Measurements from ENCODE around the gene KLLN. TPM values are rescaled to one million over a fixed set of nuclear protein-coding genes. Genes with fewer than 3 reads are reported as not detected.

The KLLN gene
- total and polyA plus RNA-seq, 2 of the 13 experiments (the other 11 are each of a cell fraction or from before 2014, with no cell fraction given), result 0.08 to 0.44 TPM

- TF ChIP-seq ZNF318 (CRISPR knock-in tag; IDR thresholded peaks at IDR 0.05) (peak; percentile 74; the same call in 1 of the 2 replicates), BHLHE40 (IDR thresholded peaks at IDR 0.05; ENCODE audit: low read length) (peak; percentile 92), ZNF207 (IDR thresholded peaks at IDR 0.05; ENCODE audit: borderline replicate concordance) (no peak), ZNF101 (CRISPR knock-in tag; IDR thresholded peaks at IDR 0.05; ENCODE audit: borderline replicate concordance, low read depth) (peak; percentile 92; the same call in 1 of the 2 replicates), ZNF609 (CRISPR knock-in tag; IDR thresholded peaks at IDR 0.05; ENCODE audit: borderline replicate concordance) (peak; percentile 78), MAZ (IDR thresholded peaks at IDR 0.05; ENCODE audit: borderline replicate concordance, low read depth, low read length) (peak; percentile 96), MAZ (CRISPR knock-in tag; IDR thresholded peaks at IDR 0.05; ENCODE audit: low read depth) (peak; percentile 94), KDM4B (CRISPR knock-in tag; IDR thresholded peaks at IDR 0.05) (no peak; the same call in 1 of the 2 replicates), MEF2D (CRISPR knock-in tag; IDR thresholded peaks at IDR 0.05) (peak; percentile 80), ZSCAN20 (CRISPR knock-in tag; IDR thresholded peaks at IDR 0.05; ENCODE audit: borderline replicate concordance) (peak; percentile 79; the same call in 1 of the 2 replicates), ZBTB8A (CRISPR knock-in tag; IDR thresholded peaks at IDR 0.05; ENCODE audit: borderline replicate concordance, low read depth) (peak; percentile 90; the same call in 1 of the 2 replicates), PAF1 (CRISPR knock-in tag; IDR thresholded peaks at IDR 0.05) (no peak), RBM22 (optimal IDR thresholded peaks at IDR 0.05; ENCODE audit: low read length) (peak; percentile 24), IRF2 (CRISPR knock-in tag; IDR thresholded peaks at IDR 0.05) (peak; percentile 92), ZNF891 (CRISPR knock-in tag; IDR thresholded peaks at IDR 0.05) (peak; percentile 90; the same call in 1 of the 2 replicates), NFKBIZ (CRISPR knock-in tag; IDR thresholded peaks at IDR 0.05) (peak; percentile 83; the same call in 1 of the 2 replicates), KLF9 (CRISPR knock-in tag; IDR thresholded peaks at IDR 0.05; ENCODE audit: low read depth) (peak; percentile 79; the same call in 1 of the 2 replicates)
Observed at GRCh38 chr10:87861953-87862678, 1.2 kb downstream of the KLLN start (continued).

Measured in HepG2 (cell line).